Keratinocyte (primary cell): ENCODE results near the gene CAPN15.
A peak's percentile ranks its signal among the peaks of the same experiment; 100 is the strongest.

Source experiments
- EZH2 ChIP-seq: IDR thresholded peaks from one replicate; pipeline ENCODE4 v1.6.1; 2012; ENCODE audit warnings: inconsistent platforms, mild to moderate bottlenecking, low read length, moderate library complexity
- TF ChIP-seq, protein P1 (sequence below), 3 experiments: IDR thresholded peaks in 1 of 3; conservative IDR thresholded peaks in 1 of 3; optimal IDR thresholded peaks in 1 of 3; 2 replicates in 2 of 3; 3 replicates in 1 of 3; pipeline versions ENCODE3 to v1.5.1; 2011; ENCODE audit warnings: low read length in 3 of 3, mild to moderate bottlenecking in 3 of 3, moderate library complexity in 2 of 3, control low read depth in 1 of 3, inconsistent platforms in 1 of 3; ENCODE audit not compliant: insufficient read depth in 2 of 3; ENCODE audit errors: extremely low read depth in 1 of 3

DNA sequence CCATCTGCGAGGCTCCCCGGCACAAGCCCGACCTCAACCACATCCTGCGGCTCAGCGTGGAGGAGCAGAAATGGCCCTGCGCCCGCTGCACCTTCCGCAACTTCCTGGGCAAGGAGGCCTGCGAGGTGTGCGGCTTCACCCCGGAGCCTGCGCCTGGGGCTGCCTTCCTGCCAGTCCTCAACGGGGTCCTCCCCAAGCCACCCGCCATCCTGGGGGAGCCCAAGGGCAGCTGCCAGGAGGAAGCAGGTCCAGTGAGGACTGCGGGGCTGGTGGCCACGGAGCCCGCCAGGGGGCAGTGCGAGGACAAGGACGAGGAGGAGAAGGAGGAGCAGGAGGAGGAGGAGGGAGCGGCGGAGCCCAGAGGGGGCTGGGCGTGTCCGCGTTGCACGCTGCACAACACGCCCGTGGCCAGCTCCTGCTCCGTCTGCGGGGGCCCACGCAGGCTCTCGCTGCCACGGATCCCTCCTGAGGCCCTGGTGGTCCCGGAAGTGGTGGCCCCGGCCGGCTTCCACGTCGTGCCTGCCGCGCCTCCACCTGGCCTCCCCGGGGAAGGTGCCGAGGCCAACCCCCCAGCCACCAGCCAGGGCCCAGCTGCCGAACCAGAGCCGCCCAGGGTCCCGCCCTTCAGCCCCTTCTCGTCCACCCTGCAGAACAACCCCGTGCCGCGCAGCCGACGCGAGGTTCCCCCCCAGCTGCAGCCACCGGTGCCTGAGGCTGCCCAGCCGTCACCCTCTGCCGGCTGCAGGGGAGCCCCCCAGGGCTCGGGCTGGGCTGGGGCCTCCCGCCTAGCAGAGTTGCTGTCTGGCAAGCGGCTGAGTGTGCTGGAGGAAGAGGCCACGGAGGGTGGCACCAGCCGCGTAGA, 19.6 kb downstream of the CAPN15 start:
- no peak for TF ChIP-seq EZH2
- TF ChIP-seq, protein P1, sequence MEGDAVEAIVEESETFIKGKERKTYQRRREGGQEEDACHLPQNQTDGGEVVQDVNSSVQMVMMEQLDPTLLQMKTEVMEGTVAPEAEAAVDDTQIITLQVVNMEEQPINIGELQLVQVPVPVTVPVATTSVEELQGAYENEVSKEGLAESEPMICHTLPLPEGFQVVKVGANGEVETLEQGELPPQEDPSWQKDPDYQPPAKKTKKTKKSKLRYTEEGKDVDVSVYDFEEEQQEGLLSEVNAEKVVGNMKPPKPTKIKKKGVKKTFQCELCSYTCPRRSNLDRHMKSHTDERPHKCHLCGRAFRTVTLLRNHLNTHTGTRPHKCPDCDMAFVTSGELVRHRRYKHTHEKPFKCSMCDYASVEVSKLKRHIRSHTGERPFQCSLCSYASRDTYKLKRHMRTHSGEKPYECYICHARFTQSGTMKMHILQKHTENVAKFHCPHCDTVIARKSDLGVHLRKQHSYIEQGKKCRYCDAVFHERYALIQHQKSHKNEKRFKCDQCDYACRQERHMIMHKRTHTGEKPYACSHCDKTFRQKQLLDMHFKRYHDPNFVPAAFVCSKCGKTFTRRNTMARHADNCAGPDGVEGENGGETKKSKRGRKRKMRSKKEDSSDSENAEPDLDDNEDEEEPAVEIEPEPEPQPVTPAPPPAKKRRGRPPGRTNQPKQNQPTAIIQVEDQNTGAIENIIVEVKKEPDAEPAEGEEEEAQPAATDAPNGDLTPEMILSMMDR (optimal IDR thresholded peaks at IDR 0.05 in 1 of 3, IDR thresholded peaks at IDR 0.05 in 1 of 3, conservative IDR thresholded peaks at IDR 0.05 in 1 of 3; ENCODE audit: extremely low read depth in 1 of 3, insufficient read depth in 2 of 3, low read length in 3 of 3) = peak; percentile 66 to 89 (median 83)
